HG03521 (cell line): ENCODE results near the gene NRN1.
"Not testable (repeated sequence)": the region's sequence is repeated elsewhere in the genome, so short reads cannot be mapped to it uniquely, and the experiment has no call there.

Experiments
- ATAC-seq: cut with Tn5 transposase; IDR thresholded peaks from one replicate; pipeline ENCODE4 v1.9.1; 2021; ENCODE audit warnings: mild to moderate bottlenecking, moderate library complexity; ENCODE audit not compliant: unreplicated experiment

Gene NRN1, protein sequence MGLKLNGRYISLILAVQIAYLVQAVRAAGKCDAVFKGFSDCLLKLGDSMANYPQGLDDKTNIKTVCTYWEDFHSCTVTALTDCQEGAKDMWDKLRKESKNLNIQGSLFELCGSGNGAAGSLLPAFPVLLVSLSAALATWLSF

GRCh38 chr6:6006428-6007365 lies at the start of gene NRN1:
Gene NRN1 (minus strand): TSS chr6:6006925. CDS start chr6:6006749, 176 bp downstream.
- ATAC-seq, result no peak

DNA sequence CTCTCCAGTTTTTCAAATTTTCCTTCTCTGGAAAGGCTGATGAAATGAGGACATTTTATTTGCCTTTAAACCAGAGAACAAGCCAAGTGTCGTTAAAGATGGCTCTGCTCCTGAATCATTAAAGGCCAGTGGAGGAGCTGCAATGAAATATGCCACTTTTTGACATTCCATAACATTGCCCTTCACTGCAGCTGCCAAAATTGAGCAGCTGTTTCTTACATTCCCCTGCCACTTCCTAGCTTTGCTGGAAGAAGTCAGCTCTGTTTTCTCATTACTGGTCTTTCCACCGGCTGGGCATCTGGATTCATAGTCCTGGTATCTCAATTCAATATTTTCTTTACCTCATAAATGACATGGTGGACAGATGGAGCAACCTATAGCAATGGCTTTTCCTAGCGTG lies 45.5 kb upstream of the NRN1 start:
- ATAC-seq, result no peak

DNA sequence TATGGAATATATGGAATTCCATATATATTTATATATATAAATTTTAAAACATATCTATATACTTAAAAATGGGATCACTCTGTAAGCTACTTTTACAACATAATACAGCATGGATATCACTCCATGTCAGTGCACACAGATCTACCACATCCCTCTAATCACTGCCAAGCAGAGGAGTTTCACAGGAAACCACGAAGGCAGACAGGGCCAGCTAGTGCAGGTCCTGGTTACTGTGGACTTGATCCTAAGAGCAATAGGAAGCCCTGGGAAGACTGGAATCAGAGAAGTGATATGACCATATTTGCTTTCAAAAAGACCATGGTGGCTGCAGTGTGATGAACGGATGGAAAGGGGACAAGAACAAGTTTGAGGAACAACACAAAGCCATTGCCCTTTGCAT lies 40.0 kb upstream of the NRN1 start:
- ATAC-seq, result no peak

DNA sequence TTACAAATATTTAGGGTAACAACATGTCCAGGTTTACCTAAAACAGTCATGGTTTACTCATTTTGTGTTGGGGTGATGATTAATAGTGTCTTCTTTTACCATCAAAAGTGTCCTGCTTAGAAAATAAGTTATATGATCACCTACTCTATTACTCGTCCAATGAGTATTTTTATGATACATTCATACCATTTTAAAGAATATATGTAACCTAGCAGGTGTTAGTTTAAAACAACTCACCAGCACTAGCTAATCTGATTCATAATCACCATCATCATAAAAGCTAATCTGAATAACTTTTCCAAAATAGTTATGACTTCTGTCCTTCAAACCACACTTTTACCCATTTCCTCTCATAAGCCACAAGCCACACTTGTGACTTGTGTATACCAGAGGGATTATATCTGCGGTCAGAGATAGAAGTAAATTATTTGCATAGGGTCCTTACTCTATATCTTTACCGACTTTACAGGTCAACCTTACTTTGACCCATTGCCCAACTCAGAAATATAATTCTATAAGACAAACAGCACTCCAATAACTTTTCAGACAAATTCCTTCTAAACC lies 33.3 kb upstream of the NRN1 start:
- no peak for ATAC-seq

- ATAC-seq, result no peak
These were observed 30.5 kb upstream of the NRN1 start for GRCh38 chr6:6037179-6037578.

- ATAC-seq, result no peak
These were observed 27.1 kb upstream of the NRN1 start for GRCh38 chr6:6033858-6034257.

GRCh38 chr6:6026513-6027205 lies 19.9 kb upstream of the NRN1 start:
- no peak for ATAC-seq

DNA sequence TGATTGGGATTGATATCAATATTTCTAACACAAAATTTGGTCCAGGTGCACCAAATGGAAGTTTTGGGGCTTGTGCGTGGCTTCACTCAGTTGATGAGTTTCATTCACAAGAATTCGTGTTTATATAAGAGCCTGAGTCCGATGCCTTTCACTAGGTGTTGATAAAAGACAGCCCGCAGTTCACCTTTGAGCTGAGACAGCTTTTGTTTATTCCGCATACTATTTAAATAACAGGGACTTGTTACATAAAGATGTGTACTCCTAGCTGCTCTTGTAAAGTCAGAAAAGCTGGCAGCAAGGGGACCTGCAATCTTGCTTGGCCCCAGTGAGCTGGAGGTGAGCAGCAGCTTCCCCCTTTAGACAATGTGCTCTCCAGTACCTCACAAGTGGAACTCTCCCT lies 19.0 kb upstream of the NRN1 start:
- ATAC-seq, result no peak

GRCh38 chr6:6024220-6024619 lies 17.5 kb upstream of the NRN1 start:
- no peak for ATAC-seq

- ATAC-seq, result not testable (repeated sequence)
These were observed 16.1 kb upstream of the NRN1 start for GRCh38 chr6:6022841-6023240.

DNA sequence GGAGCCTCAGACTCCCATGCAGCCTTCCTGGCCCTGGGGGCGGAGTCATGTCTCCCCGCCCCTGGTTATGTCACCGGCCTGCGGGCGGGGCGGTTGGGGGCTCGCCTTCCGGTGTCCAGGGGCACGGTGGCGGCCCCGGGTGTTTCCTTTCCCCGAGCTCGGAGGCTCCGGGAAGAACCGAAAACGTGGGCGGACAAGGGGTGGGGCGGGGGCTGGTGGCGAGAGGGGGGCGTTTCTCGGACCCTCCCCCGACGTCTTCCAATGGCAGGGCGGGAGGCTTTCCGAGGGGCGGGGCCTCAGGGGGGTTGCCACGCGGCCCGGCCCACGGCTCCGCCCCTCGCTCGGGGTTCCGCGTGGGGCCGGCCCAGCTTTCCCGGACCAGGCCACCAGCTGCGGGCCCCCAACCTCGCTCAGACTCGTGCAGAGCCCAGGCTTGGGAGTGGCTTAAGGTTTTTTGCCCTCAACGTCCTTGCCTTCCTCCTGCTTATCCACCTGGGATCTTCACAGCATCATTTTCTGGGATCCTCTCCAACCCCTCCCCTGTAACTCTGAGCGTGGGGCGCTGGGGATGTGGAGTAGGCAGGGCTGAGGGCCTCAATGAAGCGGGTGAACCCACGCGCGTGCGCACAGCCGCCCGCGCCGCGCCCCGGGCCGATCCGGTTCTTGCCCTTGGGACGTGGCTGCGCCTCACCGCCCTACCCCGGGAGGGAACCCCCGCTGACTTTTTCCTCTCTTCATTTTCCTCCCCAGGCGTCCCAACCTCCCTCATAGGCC lies 2.1 kb upstream of the NRN1 start:
- peak; percentile 66 for ATAC-seq

DNA sequence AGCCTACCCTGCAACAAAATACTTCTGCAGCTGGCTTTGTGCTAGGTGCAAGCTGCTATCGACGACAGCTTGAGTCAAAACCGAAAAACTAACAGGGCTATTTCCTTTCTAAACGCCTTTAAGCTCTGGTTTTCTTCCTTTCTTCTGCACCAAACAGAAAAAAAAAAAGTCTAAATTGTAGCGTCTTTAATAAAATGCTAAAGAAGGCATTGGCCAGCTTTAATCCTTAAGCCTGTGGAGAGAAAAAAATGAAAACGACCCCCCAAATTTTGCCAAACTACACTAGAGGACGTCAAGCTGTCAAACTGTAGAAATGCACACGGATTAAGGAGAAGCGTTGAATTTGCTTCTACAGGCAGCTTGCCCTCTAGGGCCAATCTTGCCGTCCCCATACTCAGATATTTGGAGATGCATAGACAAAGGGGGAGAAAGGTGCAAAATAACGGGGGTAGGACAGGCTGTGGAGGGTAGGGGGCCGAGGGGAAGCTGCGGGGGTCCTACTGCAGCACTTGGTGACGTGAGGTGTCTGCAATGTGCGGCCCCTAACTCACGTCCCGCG lies 1.4 kb upstream of the NRN1 start:
- ATAC-seq, result no peak

DNA sequence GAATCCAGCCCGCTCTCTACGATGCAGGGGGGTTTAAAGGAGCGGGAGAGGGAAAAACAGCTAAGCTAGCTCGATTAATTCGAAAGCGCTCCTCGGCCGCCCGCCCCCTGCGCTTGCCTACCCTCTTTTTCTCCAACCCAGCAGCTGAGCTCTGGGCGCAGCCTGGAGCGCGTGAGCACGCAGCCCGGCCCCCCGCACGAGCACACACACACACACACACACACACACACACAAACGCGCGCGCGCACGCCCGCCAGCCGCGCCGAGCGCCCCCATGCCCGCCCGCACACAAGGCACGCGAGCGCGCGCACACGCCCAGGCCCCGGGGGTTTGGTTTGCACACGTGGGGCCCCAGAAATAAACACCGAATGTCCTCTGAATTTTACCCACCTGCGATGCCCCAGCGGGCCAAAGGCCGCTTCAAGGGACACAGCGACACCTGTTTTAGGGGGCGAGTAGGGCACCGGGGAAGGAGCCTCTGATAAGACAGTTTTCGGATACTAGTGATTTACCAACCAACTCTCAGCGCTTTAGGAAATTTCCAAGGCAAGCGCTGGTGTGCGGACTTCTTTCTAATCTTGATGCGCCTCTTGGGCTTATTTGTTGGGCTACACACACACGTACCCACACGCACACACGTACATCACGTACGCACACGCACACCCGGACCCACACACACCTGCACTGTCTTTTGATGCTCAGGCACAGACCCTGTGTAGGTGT lies 802 bp upstream of the NRN1 start:
- ATAC-seq, result no peak

GRCh38 chr6:6006006-6006427 lies 708 bp downstream of the NRN1 start:
- ATAC-seq, result no peak

GRCh38 chr6:6005051-6006005 lies 1.4 kb downstream of the NRN1 start:
- no peak for ATAC-seq

GRCh38 chr6:6004390-6004995 lies 2.2 kb downstream of the NRN1 start:
- no peak for ATAC-seq

GRCh38 chr6:6003621-6004366 lies 2.9 kb downstream of the NRN1 start:
- no peak for ATAC-seq
